CD14-positive monocyte (primary cell): ENCODE results near the gene CPEB4. TPM values are rescaled to one million over a fixed set of nuclear protein-coding genes. Genes with fewer than 3 reads are reported as not detected.

Experiments used
- DNase-seq, 3 donors: peaks; one replicate each; pipeline ENCODE4 v3.0.0-alpha.2; 2011 to 2022
- H2AFZ ChIP-seq: 2 replicates; pipeline ENCODE4 v1.6.0; 2012; ENCODE audit warnings: mild to moderate bottlenecking, low read depth, low read length, inconsistent platforms; ENCODE audit not compliant: insufficient read depth, poor library complexity, severe bottlenecking
- H3K27ac ChIP-seq, 2 donors: 1 replicate in 1 of 2; 2 replicates in 1 of 2; pipeline ENCODE4 v1.5.1; 2012 to 2013; ENCODE audit warnings: low read length in 2 of 2, control low read depth in 1 of 2, inconsistent platforms in 1 of 2, low read depth in 1 of 2, mild to moderate bottlenecking in 1 of 2
- H3K27me3 ChIP-seq, 2 donors: one replicate each; pipeline versions ENCODE4 v1.6.0 to v1.6.1; 2011 to 2013; ENCODE audit warnings: low read length in 2 of 2; ENCODE audit not compliant: control insufficient read depth in 2 of 2, insufficient read depth in 2 of 2
- H3K36me3 ChIP-seq, 2 donors: replicated peaks in 1 of 2; 1 replicate in 1 of 2; 2 replicates in 1 of 2; pipeline versions ENCODE4 v1.5.1 to v1.6.1; 2012 to 2013; ENCODE audit warnings: low read length in 2 of 2, control low read depth in 1 of 2, inconsistent platforms in 1 of 2, mild to moderate bottlenecking in 1 of 2; ENCODE audit not compliant: insufficient read depth in 2 of 2, control insufficient read depth in 1 of 2
- H3K4me1 ChIP-seq, 2 donors: 1 replicate in 1 of 2; 2 replicates in 1 of 2; pipeline versions ENCODE4 v1.5.1 to v1.6.1; 2012 to 2013; ENCODE audit warnings: low read length in 2 of 2, control low read depth in 1 of 2, inconsistent platforms in 1 of 2, mild to moderate bottlenecking in 1 of 2, moderate library complexity in 1 of 2; ENCODE audit not compliant: insufficient read depth in 2 of 2, control insufficient read depth in 1 of 2
- H3K4me2 ChIP-seq: replicated peaks from 2 replicates; pipeline ENCODE3; 2012; ENCODE audit warnings: low read length, moderate library complexity, mild to moderate bottlenecking; ENCODE audit not compliant: poor library complexity, severe bottlenecking; ENCODE audit errors: extremely low read depth
- H3K4me3 ChIP-seq, 3 experiments: fragments of 200-600 bp in 1 of 3; sonication (generic) in 1 of 3; replicated peaks in 1 of 3; 1 replicate in 2 of 3; 2 replicates in 1 of 3; pipeline ENCODE4 v1.5.1; 2011 to 2013; ENCODE audit warnings: low read length in 3 of 3, mild to moderate bottlenecking in 3 of 3, control low read depth in 2 of 3, low read depth in 2 of 3, inconsistent platforms in 1 of 3, moderate library complexity in 1 of 3
- H3K79me2 ChIP-seq: 2 replicates; pipeline ENCODE4 v1.6.0; 2012; ENCODE audit warnings: mild to moderate bottlenecking, control low read depth, inconsistent platforms, low read length, moderate library complexity; ENCODE audit not compliant: insufficient read depth
- H3K9ac ChIP-seq: 2 replicates; pipeline ENCODE4 v1.6.0; 2017; ENCODE audit warnings: low read length, mild to moderate bottlenecking; ENCODE audit not compliant: insufficient read depth, poor library complexity, severe bottlenecking
- H3K9me3 ChIP-seq, 2 donors: replicated peaks in 1 of 2; 1 replicate in 1 of 2; 2 replicates in 1 of 2; pipeline versions ENCODE4 v1.5.1 to v1.6.1; 2012 to 2013; ENCODE audit warnings: low read length in 2 of 2, control low read depth in 1 of 2; ENCODE audit not compliant: control insufficient read depth in 1 of 2, insufficient read depth in 1 of 2
- H4K20me1 ChIP-seq: 2 replicates; pipeline ENCODE4 v1.6.0; 2012; ENCODE audit warnings: mild to moderate bottlenecking, low read length, control low read depth, moderate library complexity; ENCODE audit not compliant: insufficient read depth
- H3K27ac Mint-ChIP-seq, 7 donors: one replicate each; pipeline ENCODE4 v1.8.0; 2020; ENCODE audit warnings: mild to moderate bottlenecking in 7 of 7, mixed read lengths in 7 of 7, moderate library complexity in 6 of 7, inconsistent platforms in 2 of 7
- H3K27me3 Mint-ChIP-seq, 3 donors: one replicate each; pipeline ENCODE4 v1.8.0; 2021 to 2022; ENCODE audit warnings: low read depth in 3 of 3, mild to moderate bottlenecking in 3 of 3, mixed read lengths in 3 of 3, moderate library complexity in 3 of 3, inconsistent platforms in 1 of 3
- H3K36me3 Mint-ChIP-seq, 2 donors: one replicate each; pipeline ENCODE4 v1.8.0; 2020; ENCODE audit warnings: mixed read lengths in 2 of 2, inconsistent platforms in 1 of 2, mild to moderate bottlenecking in 1 of 2
- H3K4me1 Mint-ChIP-seq: one replicate; pipeline ENCODE4 v1.8.0; 2020; ENCODE audit warnings: mild to moderate bottlenecking, mixed read lengths
- H3K4me3 Mint-ChIP-seq, 2 donors: one replicate each; pipeline ENCODE4 v1.8.0; 2020; ENCODE audit warnings: mild to moderate bottlenecking in 2 of 2, mixed read lengths in 2 of 2, moderate library complexity in 1 of 2
- H3K9me3 Mint-ChIP-seq, 7 donors: one replicate each; pipeline ENCODE4 v1.8.0; 2020 to 2022; ENCODE audit warnings: mixed read lengths in 7 of 7, mild to moderate bottlenecking in 6 of 7, moderate library complexity in 6 of 7, inconsistent platforms in 2 of 7
- WGBS: methylation state at CpG from one replicate; pipeline ENCODE4 v1.1.5; 2013; ENCODE audit warnings: missing lambda C conversion rate; ENCODE audit not compliant: insufficient coverage; 5-methylcytosine and 5-hydroxymethylcytosine counted together
- intact Hi-C, 2 donors: fragments of 100-400 bp; cut with micrococcal nuclease; formaldehyde crosslinking; loops; one replicate each; pipeline versions ENCODE4 v1.15.0 to v1.15.1; 2023
- polyA plus RNA-seq, 3 donors: library from polyadenylated mRNA; depleted of rRNA in 1 of 3; unstranded in 2 of 3; stranded (reverse) in 1 of 3; fragments of 300-500 nt in 2 of 3; fragments of >200 nt in 1 of 3; fragmentation: Illumina TruSeq in 2 of 3; gene quantifications; 1 replicate in 2 of 3; 2 replicates in 1 of 3; pipeline ENCODE4 v1.2.3, GENCODE V29; 2012 to 2021
- TF ChIP-seq, protein P1 (sequence below): fragments of 200-600 bp; IDR thresholded peaks from one replicate; pipeline ENCODE4 v1.8.0; 2022; ENCODE audit warnings: antibody characterized with exemption, mild to moderate bottlenecking

The CPEB4 gene
- polyA plus RNA-seq, 3 donors, result 10.7 to 27.3 (median 13.9) TPM

DNA sequence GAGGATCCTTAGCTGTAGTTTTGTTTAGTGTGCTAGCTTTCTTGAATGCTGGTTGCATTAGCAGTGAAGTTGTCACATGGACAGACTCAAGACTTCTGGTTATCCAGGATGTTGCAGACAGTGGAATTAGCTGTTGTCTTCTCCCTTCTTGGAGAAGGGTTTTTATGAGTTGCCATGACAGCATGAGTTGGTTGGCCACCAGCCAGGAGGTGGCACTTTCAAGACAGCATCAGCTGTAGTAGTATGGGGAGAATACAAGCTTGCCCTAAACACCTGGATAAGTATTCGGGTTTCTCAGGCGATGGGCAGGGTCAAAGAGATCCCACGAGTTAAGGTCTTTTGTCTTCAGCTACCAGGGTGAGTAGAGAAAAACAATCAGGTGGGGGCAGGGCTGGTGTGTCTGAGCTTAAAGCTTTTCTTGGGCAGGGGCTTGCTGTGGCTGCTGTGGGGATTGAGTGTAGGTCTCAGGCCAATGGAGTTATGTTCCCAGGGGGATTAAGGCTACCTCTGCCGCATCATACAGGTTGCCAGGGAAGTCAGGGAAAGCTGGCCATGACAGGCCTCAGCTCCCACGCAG is 93.1 kb downstream of the CPEB4 start:
- DNase-seq, result no peak
- H3K4me3 ChIP-seq, result no peak overlapping the region
- no peaks in the 10 kb centered on the region for H3K79me2 ChIP-seq
- peaks cover 40 to 65% (median 44%) of the 10 kb centered on the region in 3 donors for H3K27me3 Mint-ChIP-seq
- 83% methylated on average over 5 of the region's 5 CpGs for WGBS
- H3K27me3 ChIP-seq, result peaks cover 18 to 30% of the 10 kb centered on the region in 2 donors
- H3K27ac Mint-ChIP-seq, result no peak overlapping the region
- no peaks in the 10 kb centered on the region for H3K4me1 Mint-ChIP-seq
- H3K36me3 Mint-ChIP-seq, result no peaks in the 10 kb centered on the region
- H3K9me3 Mint-ChIP-seq, result peaks cover 0 to 5% (median 2%) of the 10 kb centered on the region in 7 donors
- H3K4me2 ChIP-seq, result no peak overlapping the region
- TF ChIP-seq, protein P1, sequence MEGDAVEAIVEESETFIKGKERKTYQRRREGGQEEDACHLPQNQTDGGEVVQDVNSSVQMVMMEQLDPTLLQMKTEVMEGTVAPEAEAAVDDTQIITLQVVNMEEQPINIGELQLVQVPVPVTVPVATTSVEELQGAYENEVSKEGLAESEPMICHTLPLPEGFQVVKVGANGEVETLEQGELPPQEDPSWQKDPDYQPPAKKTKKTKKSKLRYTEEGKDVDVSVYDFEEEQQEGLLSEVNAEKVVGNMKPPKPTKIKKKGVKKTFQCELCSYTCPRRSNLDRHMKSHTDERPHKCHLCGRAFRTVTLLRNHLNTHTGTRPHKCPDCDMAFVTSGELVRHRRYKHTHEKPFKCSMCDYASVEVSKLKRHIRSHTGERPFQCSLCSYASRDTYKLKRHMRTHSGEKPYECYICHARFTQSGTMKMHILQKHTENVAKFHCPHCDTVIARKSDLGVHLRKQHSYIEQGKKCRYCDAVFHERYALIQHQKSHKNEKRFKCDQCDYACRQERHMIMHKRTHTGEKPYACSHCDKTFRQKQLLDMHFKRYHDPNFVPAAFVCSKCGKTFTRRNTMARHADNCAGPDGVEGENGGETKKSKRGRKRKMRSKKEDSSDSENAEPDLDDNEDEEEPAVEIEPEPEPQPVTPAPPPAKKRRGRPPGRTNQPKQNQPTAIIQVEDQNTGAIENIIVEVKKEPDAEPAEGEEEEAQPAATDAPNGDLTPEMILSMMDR, result no peak
- intact Hi-C loops, result no loop called here
- no peak overlapping the region for H3K27ac ChIP-seq
- no peaks in the 10 kb centered on the region for H3K4me1 ChIP-seq
- no peaks in the 10 kb centered on the region for H3K9me3 ChIP-seq
- no peak overlapping the region for H3K9ac ChIP-seq
- H2AFZ ChIP-seq, result no peak overlapping the region
- no peaks in the 10 kb centered on the region for H3K36me3 ChIP-seq
- no peaks in the 10 kb centered on the region for H4K20me1 ChIP-seq
- peak overlapping the region in 1 of 2 donors; percentile 16 for H3K4me3 Mint-ChIP-seq

DNA sequence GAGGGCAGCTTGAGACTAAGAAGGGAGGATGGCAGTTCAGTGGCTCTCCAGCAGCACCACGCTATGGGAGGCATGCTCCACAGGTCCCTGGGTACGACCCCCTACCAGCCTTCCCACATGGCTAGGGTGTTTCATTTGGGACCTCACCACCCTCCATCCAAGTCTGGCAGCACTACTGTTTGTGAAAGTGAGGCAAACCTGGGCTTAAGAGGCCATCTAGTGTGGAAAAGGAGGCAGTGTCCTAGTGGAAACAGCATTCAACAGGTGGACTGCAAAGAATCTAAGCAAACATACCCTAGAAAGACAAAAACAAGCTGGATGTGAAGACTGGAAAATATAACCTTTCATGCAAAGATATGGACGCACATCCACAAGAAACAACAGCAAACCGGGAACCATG is 96.1 kb downstream of the CPEB4 start:
- Histone ChIP-seq H3K4me2 (no peak overlapping the region), H3K27me3 (peaks cover 15 to 20% of the 10 kb centered on the region in 2 donors), H3K9ac (no peak overlapping the region), H4K20me1 (no peaks in the 10 kb centered on the region), H2AFZ (no peak overlapping the region), H3K79me2 (no peaks in the 10 kb centered on the region), H3K9me3 (peaks cover 0 to 2% of the 10 kb centered on the region in 2 donors), H3K27ac (no peak overlapping the region), H3K36me3 (no peaks in the 10 kb centered on the region), H3K4me3 (no peak overlapping the region), H3K4me1 (no peaks in the 10 kb centered on the region)
- DNase-seq, result no peak
- no peaks in the 10 kb centered on the region for H3K4me1 Mint-ChIP-seq
- H3K27me3 Mint-ChIP-seq, result peaks cover 28 to 45% (median 35%) of the 10 kb centered on the region in 3 donors
- H3K9me3 Mint-ChIP-seq, result peaks cover 0 to 7% (median 5%) of the 10 kb centered on the region in 7 donors
- intact Hi-C loops, result no loop called here
- WGBS, result no CpG with 5 or more reads among the region's 4 CpGs
- TF ChIP-seq, protein P1, result no peak
- no peak overlapping the region for H3K27ac Mint-ChIP-seq
- H3K36me3 Mint-ChIP-seq, result no peaks in the 10 kb centered on the region
- no peak overlapping the region for H3K4me3 Mint-ChIP-seq
